GM18519 (cell line): Measurements from ENCODE around the gene H2BK1.

Experiments used
- ATAC-seq: cut with Tn5 transposase; IDR thresholded peaks from one replicate; pipeline ENCODE4 v1.9.1; 2021; ENCODE audit warnings: mild to moderate bottlenecking, moderate library complexity; ENCODE audit not compliant: unreplicated experiment, low FRiP score

Gene H2BK1

GRCh38 chr7:151210087-151210854 is at the start of gene H2BK1:
Gene H2BK1 (minus strand): TSS chr7:151210488. CDS start chr7:151210318, 170 bp downstream.
- no peak for ATAC-seq

- no peak for ATAC-seq
These were observed 47.7 kb upstream of the H2BK1 start for GRCh38 chr7:151257990-151258389.

- no peak for ATAC-seq
These were observed 46.2 kb upstream of the H2BK1 start for GRCh38 chr7:151256410-151257045.

- ATAC-seq: no peak
These were observed 45.1 kb upstream of the H2BK1 start for GRCh38 chr7:151255390-151255789.

- no peak for ATAC-seq
These were observed 44.6 kb upstream of the H2BK1 start for GRCh38 chr7:151254851-151255250.

- no peak for ATAC-seq
These were observed 44.0 kb upstream of the H2BK1 start for GRCh38 chr7:151254316-151254715.

GRCh38 chr7:151252961-151253711 is 42.8 kb upstream of the H2BK1 start:
- ATAC-seq: no peak

GRCh38 chr7:151252561-151252835 is 42.2 kb upstream of the H2BK1 start:
- no peak for ATAC-seq

- no peak for ATAC-seq
These were observed 41.6 kb upstream of the H2BK1 start for GRCh38 chr7:151251689-151252560.

GRCh38 chr7:151251328-151251688 is 41.0 kb upstream of the H2BK1 start:
- ATAC-seq: no peak

- ATAC-seq: no peak
These were observed 40.2 kb upstream of the H2BK1 start for GRCh38 chr7:151250181-151251132.

GRCh38 chr7:151249732-151250072 is 39.4 kb upstream of the H2BK1 start:
- no peak for ATAC-seq

- ATAC-seq: no peak
These were observed 38.9 kb upstream of the H2BK1 start for GRCh38 chr7:151249034-151249731.

GRCh38 chr7:151248346-151249033 is 38.2 kb upstream of the H2BK1 start, which contains the start of gene SMARCD3:
Gene SMARCD3 (minus strand): TSS chr7:151248694. CDS start chr7:151248562, 132 bp downstream.
- no peak for ATAC-seq

- ATAC-seq: no peak
These were observed 37.5 kb upstream of the H2BK1 start for GRCh38 chr7:151247611-151248345.

GRCh38 chr7:151246851-151247580 is 36.7 kb upstream of the H2BK1 start:
- no peak for ATAC-seq
